Activated naive CD4-positive, alpha-beta T cell treated with anti-CD3 and anti-CD28 coated beads for 36 hours (primary cell): ENCODE results near the gene PDGFC. TPM values are rescaled to one million over a fixed set of nuclear protein-coding genes. Genes with fewer than 3 reads are reported as not detected.

ENCODE experiments used
- CTCF ChIA-PET: fragments of 350-600 bp; sonication (Branson Sonifier 250); formaldehyde crosslinking; loops from one replicate; lab custom pipeline; 2021; ENCODE audit warnings: antibody characterized with exemption; lab: Charles Lee
- DNase-seq: peaks from one replicate; pipeline ENCODE4 v3.0.0-alpha.2; 2020
- H3K27ac Mint-ChIP-seq: one replicate; pipeline ENCODE4 v1.8.0; 2021; ENCODE audit warnings: mild to moderate bottlenecking, mixed read lengths
- H3K27me3 Mint-ChIP-seq: one replicate; pipeline ENCODE4 v1.8.0; 2021; ENCODE audit warnings: low read depth, mixed read lengths
- H3K36me3 Mint-ChIP-seq: one replicate; pipeline ENCODE4 v1.8.0; 2021; ENCODE audit warnings: low read depth, mixed read lengths
- H3K4me1 Mint-ChIP-seq: one replicate; pipeline ENCODE4 v1.8.0; 2021; ENCODE audit warnings: low read depth, mixed read lengths
- H3K4me3 Mint-ChIP-seq: one replicate; pipeline ENCODE4 v1.8.0; 2021; ENCODE audit warnings: mild to moderate bottlenecking, moderate library complexity, mixed read lengths
- H3K9me3 Mint-ChIP-seq: one replicate; pipeline ENCODE4 v1.8.0; 2021; ENCODE audit warnings: mixed read lengths
- intact Hi-C: fragments of 100-400 bp; cut with micrococcal nuclease; formaldehyde crosslinking; loops from one replicate; pipeline ENCODE4 v1.15.1; 2023
- total RNA-seq, 2 experiments: library from RNA; stranded (reverse); gene quantifications; one replicate each; pipeline ENCODE4 v1.2.3, GENCODE V29; 2021

PDGFC gene
- total RNA-seq, 2 experiments from 2014 or later = not detected

DNA sequence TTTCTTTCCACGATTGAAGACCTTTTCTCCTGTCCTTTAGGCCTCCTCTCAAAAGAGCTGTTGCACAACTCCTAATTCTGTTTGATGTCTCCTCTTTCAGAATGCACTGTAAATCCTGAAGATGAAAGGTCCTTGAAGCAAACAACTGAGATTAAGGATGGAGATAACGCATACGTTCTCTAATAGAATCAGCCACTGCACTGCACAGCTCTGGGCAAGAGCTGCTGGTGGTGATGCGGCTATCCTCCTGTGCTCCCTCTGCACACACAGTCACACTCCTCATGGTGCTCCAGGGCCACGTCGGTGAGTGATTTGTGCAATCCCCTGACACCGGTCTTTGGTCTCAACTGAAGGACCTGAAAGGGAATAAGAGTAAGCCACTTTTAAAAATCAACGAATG, 208.7 kb downstream of the PDGFC start:
- H3K4me1 Mint-ChIP-seq = no peaks in the 10 kb centered on the region
- H3K9me3 Mint-ChIP-seq = peaks cover 4% of the 10 kb centered on the region
- no peak overlapping the region for H3K27ac Mint-ChIP-seq
- H3K27me3 Mint-ChIP-seq = peaks cover 2% of the 10 kb centered on the region
- CTCF ChIA-PET = interaction anchor here (1.4 kb wide), 1 partner anchor 10 kb away, joined by 3 read pairs; no protein-coding TSS in a partner anchor
- H3K4me3 Mint-ChIP-seq = no peak overlapping the region
- intact Hi-C loops = no loop called here
- DNase-seq = no peak
- no peaks in the 10 kb centered on the region for H3K36me3 Mint-ChIP-seq

DNA sequence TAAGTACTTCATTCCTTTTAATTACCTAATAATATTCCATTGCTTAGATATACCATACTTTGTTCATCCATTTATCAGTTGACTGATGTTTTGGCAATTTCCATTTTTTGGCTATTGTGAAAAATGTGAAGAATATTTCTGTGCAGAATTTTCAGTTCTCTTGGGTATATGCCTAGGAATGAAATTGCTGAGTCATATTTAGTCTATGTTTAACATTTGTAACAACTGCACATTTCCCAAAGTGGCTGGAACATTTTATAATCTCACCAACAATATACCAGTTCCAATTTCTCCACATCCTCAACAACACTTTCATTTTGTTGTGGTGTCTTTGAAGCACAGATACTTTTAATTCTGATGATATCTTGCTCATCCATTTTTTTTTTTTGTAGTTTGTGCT, 215.5 kb downstream of the PDGFC start:
- Mint-ChIP-seq H3K4me3 (no peak overlapping the region), H3K4me1 (no peaks in the 10 kb centered on the region), H3K9me3 (peaks cover 4% of the 10 kb centered on the region), H3K27me3 (peaks cover 2% of the 10 kb centered on the region), H3K36me3 (no peaks in the 10 kb centered on the region), H3K27ac (no peak overlapping the region)
- DNase-seq = no peak
- intact Hi-C loops = no loop called here
- CTCF ChIA-PET = no interaction called here

DNA sequence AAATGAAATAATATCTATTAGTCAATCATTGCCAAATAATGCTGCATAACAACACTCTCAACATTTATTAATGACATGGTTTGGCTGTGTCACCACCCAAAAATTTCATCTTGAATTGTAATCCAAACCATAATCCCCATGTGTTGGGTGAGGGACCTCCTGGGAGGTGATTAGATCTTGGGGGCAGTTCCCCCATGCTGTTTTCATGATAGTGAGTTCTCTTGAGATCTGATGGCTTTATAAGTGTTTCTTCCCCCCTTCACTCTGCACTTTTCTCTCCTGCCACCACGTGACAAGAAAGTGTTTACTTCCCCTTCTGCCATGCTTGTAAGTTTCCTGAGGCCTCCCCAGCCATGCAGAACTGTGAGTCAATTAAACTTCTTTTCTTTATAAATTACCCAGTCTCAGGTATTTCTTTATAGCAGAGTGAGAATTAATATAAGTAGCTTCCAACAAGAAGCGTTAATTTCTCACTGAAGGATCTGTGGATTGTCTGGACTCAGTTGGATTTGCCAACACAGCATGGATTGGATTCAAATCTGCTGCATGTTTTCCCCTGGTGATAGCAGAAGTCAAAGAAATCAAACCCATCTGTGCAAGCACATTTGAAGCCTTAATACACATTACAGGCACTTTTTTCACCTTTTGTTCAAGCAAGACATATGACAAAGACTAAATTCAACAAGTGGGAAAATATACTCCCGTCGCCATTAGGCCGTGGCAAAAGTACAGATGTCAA, 216.6 kb downstream of the PDGFC start:
- Mint-ChIP-seq H3K4me3 (no peak overlapping the region), H3K27me3 (peaks cover 2% of the 10 kb centered on the region), H3K4me1 (no peaks in the 10 kb centered on the region), H3K36me3 (no peaks in the 10 kb centered on the region), H3K9me3 (peaks cover 6% of the 10 kb centered on the region), H3K27ac (no peak overlapping the region)
- intact Hi-C loops = no loop called here
- CTCF ChIA-PET = no interaction called here
- DNase-seq = no peak

DNA sequence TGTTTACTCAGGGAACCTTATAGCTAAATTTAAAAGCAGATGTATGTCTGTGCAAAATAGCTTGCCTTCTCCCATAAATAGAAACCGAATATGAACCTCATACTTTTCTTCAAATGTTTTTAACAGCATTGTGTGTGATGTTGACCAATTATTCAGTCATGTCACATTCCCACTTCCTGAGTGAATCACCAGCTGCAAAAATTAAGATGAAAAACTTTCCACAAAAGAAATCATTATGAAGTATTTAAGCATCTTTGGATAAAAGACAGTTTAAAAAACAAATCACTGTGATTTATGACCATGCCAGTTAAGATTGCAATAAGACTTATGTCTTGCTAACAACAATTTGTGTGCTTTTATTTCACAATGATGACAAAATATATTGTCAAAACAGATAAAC, 220.1 kb downstream of the PDGFC start:
- CTCF ChIA-PET = interaction anchor here (0.5 to 0.7 kb wide), 2 partner anchors 11 to 48 kb away, joined by 3 read pairs; no protein-coding TSS in a partner anchor
- intact Hi-C loops = no loop called here
- no peak for DNase-seq
- H3K4me1 Mint-ChIP-seq = no peaks in the 10 kb centered on the region
- no peaks in the 10 kb centered on the region for H3K27me3 Mint-ChIP-seq
- H3K9me3 Mint-ChIP-seq = peaks cover 10% of the 10 kb centered on the region
- no peaks in the 10 kb centered on the region for H3K36me3 Mint-ChIP-seq
- no peak overlapping the region for H3K4me3 Mint-ChIP-seq
- no peak overlapping the region for H3K27ac Mint-ChIP-seq

DNA sequence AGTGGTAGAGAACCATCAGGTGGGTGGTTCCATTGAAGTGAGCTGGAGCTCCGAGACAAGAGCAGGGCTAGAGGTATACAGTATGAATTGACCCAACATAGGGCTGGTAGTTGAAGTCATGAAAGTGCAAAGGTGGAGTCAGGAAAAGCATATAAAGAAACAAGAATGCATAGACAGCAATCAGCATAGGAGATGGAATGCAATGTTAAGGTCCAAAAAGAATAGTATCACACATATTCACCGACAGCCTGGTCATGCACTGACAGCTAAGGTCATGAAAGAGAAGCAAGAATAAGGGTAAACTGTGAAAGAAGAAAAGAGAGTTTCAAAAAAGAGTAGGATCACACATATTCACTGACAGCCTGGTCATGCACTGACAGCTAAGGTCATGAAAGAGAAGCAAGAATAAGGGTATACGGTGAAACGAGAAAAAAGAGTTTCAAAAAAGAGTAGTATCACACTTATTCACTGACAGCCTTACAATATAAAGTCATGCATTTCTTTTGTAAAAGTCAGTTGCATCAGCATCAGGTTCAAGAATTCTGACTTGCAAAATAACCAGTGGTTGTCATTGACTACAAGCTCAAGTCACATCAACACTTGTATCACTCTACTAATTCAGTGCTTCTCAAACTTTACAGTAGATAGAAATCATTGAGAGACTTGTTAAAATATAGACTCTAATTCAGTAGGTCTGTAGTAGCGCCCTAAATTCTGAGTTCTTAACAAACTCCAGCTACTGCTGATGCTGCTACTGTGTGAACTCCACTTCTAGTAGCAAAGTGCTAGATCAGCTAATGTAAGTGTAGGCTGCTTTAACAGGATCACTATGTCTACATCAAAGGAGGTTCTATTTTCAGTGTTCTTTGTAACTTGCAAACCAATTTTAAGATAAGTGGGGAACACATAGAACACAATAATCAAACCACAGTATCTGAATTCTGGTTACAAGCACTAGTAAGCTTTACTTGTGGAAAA, 221.9 kb downstream of the PDGFC start:
- H3K27me3 Mint-ChIP-seq = no peaks in the 10 kb centered on the region
- CTCF ChIA-PET = no interaction called here
- no peak for DNase-seq
- H3K4me3 Mint-ChIP-seq = no peak overlapping the region
- intact Hi-C loops = no loop called here
- H3K27ac Mint-ChIP-seq = no peak overlapping the region
- H3K9me3 Mint-ChIP-seq = peaks cover 10% of the 10 kb centered on the region
- H3K36me3 Mint-ChIP-seq = no peaks in the 10 kb centered on the region
- H3K4me1 Mint-ChIP-seq = no peaks in the 10 kb centered on the region

DNA sequence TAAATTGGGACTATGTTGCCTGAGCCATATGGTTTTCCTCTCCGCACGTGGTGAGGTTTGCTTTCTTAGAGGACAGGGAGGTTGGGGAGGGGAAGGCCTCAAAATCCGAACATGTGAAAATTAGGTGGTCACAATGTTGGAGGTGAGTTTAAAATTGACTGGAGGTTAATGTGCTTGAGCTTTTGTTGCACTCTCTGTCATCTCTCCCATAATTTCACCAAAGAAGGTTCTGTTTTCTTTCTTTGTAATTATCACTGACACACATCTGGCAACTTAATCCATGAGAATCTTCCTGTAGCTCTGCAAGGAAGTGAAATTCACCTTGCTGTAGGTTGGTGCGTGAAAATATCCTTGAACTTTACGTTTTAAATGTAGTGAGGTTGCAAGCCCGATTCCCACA, 225.5 kb downstream of the PDGFC start:
- no peak for DNase-seq
- Mint-ChIP-seq H3K36me3 (no peaks in the 10 kb centered on the region), H3K9me3 (peaks cover 16% of the 10 kb centered on the region), H3K4me3 (no peak overlapping the region), H3K4me1 (no peaks in the 10 kb centered on the region), H3K27me3 (no peaks in the 10 kb centered on the region), H3K27ac (no peak overlapping the region)
- intact Hi-C loops = no loop called here
- CTCF ChIA-PET = no interaction called here

DNA sequence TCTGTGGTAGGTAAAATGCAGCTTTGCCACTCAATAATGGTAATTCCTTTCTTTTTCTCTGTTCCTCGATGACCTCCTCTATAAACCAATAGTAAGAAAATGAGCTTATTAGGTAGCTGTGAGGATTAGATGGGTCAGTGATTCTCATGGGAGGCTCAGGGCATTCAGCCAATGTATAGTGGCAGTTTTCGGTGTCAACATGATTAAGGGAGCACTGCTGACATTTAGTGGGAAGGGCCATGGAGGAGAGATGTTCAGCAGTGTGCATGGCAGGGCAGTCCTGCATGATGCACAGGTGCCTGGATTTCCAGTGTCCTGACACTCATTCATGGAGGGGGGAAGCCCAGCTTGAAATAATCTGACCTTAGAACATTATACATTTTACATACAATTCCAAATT, 232.8 kb downstream of the PDGFC start:
- Mint-ChIP-seq H3K27me3 (no peaks in the 10 kb centered on the region), H3K36me3 (no peaks in the 10 kb centered on the region), H3K27ac (no peak overlapping the region), H3K4me3 (no peak overlapping the region), H3K9me3 (peaks cover 6% of the 10 kb centered on the region), H3K4me1 (no peaks in the 10 kb centered on the region)
- DNase-seq = no peak
- intact Hi-C loops = no loop called here
- CTCF ChIA-PET = no interaction called here

DNA sequence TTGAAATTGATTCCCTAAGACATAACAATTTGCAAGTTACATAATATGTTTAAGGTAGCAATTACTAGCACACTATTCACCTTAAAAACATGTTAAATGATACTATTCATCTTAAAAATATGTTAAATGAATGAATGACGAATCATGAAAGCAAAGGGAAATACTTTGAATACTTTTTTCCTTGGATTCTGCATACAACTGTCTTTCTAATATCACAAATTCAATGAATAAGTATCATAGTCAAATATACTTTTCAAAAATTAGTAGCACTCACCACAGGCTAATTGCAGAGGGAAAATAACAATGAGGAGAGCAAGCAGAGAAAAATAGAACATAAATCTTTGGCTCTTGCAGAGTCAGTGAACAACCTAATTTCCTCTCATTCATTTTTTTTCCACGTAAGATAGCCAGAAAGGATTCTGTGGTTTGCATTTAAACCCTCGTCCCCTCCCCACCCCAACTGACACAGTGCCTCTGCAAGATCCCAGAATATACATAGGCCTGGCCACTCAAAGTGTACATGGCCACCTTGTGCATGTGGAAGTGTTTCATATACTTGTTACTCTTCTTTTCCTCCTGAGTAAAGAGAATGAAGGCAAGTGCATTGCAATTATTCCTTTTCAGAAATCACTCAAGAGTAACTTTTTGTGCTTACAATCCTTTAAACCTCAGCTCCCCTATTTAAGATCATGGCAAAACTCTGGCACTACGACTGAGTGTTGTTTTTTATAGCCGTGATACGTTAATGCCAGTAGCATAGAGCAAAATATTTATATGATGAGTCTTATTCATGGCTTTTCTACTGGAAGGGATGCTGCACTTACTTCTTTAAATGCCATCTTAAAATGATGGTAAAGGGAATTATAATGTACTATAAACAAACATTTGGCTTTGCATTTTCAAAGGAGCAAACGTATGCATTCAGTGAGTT, 236.4 kb downstream of the PDGFC start:
- Mint-ChIP-seq H3K4me1 (no peaks in the 10 kb centered on the region), H3K36me3 (no peaks in the 10 kb centered on the region), H3K27ac (no peak overlapping the region), H3K4me3 (no peak overlapping the region), H3K27me3 (no peaks in the 10 kb centered on the region), H3K9me3 (peaks cover 9% of the 10 kb centered on the region)
- DNase-seq = no peak
- CTCF ChIA-PET = no interaction called here
- intact Hi-C loops = no loop called here

DNA sequence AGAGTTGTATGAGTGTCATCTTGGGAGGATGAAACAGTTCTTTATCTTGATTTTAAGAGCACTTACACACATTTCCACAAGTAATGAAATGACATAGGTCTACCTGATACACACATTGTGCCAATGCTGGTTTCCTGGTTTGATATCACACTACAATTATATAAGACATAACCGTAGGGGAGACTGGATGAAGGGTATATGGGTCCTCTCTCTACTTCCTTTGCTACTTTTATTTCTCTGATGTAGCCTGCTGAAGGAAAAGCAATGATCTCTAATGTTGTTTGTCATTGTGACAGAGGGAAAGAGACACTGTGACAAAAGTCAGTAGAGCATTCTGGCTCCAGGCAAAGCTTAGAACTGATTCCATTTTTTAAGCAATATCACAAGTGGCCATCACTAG, 238.0 kb downstream of the PDGFC start:
- CTCF ChIA-PET = no interaction called here
- Mint-ChIP-seq H3K9me3 (peaks cover 11% of the 10 kb centered on the region), H3K36me3 (no peaks in the 10 kb centered on the region), H3K4me3 (no peak overlapping the region), H3K27me3 (no peaks in the 10 kb centered on the region), H3K27ac (no peak overlapping the region), H3K4me1 (no peaks in the 10 kb centered on the region)
- intact Hi-C loops = no loop called here
- no peak for DNase-seq

DNA sequence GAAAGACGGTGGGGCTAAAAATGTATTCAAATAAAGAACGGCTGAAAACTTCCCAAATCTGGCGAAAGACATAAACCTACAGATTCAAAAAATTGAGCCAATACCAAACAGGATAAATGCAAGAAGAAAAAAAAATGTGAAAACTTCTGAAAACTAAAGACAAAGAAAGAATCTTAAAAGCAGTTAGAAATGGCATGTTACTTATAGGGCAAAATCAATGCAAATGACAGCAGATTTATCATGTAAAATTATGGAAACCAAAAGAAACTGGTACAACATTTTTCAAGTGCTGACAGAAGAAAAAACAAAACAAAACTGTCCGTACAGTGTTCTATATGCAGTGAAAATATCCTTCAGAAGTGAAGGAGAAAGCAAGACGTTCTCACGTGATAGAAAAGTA, 239.0 kb downstream of the PDGFC start:
- Mint-ChIP-seq H3K4me1 (no peaks in the 10 kb centered on the region), H3K4me3 (no peak overlapping the region), H3K9me3 (peaks cover 12% of the 10 kb centered on the region), H3K27ac (no peak overlapping the region), H3K36me3 (no peaks in the 10 kb centered on the region), H3K27me3 (no peaks in the 10 kb centered on the region)
- intact Hi-C loops = no loop called here
- CTCF ChIA-PET = no interaction called here
- DNase-seq = no peak

DNA sequence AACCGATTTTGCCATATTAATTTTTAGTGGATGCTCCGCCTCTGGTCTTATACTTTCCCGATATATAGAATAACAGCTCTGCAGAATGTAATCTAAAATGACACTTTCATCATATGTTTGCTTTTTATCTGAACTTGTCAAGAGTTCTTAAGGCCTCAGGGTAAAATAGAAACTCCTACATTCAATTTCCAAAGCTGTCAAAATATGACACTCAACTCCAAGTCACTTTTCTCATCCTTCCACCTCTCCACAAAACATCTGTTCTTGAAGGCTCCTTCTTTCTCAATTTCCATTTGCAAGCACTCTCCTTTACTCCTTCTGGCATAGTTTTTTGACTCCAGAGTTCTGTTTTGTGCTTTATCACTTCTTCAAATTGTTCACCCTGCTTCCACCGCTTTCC, 242.2 kb downstream of the PDGFC start:
- Mint-ChIP-seq H3K36me3 (no peaks in the 10 kb centered on the region), H3K4me1 (no peaks in the 10 kb centered on the region), H3K27me3 (no peaks in the 10 kb centered on the region), H3K4me3 (no peak overlapping the region), H3K9me3 (peaks cover 12% of the 10 kb centered on the region), H3K27ac (no peak overlapping the region)
- no peak for DNase-seq
- intact Hi-C loops = no loop called here
- CTCF ChIA-PET = no interaction called here

DNA sequence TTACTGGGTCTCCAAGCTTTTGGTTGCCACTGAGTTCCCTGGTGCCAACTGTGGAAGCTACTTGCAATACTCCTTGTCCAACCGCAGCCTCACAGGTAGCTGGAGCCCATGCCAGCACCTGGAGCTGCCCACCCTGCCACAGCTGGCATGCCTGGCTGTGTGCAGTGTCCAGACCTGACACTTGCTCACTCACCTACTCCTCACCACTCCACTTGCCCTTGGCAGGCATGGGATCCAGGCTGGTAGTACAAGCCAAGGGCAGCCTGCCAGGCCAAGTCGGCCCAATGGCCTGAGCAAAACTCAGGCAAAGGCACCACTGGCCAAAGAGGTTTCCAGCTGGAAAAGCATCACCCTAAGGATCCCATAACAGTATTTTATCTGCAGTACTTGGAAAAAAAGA, 246.3 kb downstream of the PDGFC start:
- Mint-ChIP-seq H3K4me1 (no peaks in the 10 kb centered on the region), H3K4me3 (no peak overlapping the region), H3K36me3 (no peaks in the 10 kb centered on the region), H3K27ac (no peak overlapping the region), H3K9me3 (peaks cover 7% of the 10 kb centered on the region), H3K27me3 (no peaks in the 10 kb centered on the region)
- DNase-seq = no peak
- CTCF ChIA-PET = no interaction called here
- intact Hi-C loops = no loop called here
